HG03095 (cell line): ENCODE results near the gene CPED1.
A peak's percentile ranks its signal among the peaks of the same experiment; 100 is the strongest.

Experiments
- ATAC-seq: cut with Tn5 transposase; IDR thresholded peaks from one replicate; pipeline ENCODE4 v1.9.1; 2021; ENCODE audit warnings: moderate library complexity; ENCODE audit not compliant: unreplicated experiment

The CPED1 gene

GRCh38 chr7:120988591-120989256, at the start of gene CPED1:
CPED1 (plus strand) TSS chr7:120988711; CDS start chr7:120989622, 911 bp downstream.
- peak; percentile 43 for ATAC-seq

- no peak for ATAC-seq
These were observed 49.2 kb upstream of the CPED1 start for GRCh38 chr7:120939345-120939744.

- ATAC-seq = no peak
These were observed 47.4 kb upstream of the CPED1 start for GRCh38 chr7:120941064-120941463.

- ATAC-seq = no peak
These were observed 46.7 kb upstream of the CPED1 start for GRCh38 chr7:120941856-120942255.

GRCh38 chr7:120942861-120943260, 45.6 kb upstream of the CPED1 start:
- ATAC-seq = no peak

GRCh38 chr7:120944826-120945562, 43.5 kb upstream of the CPED1 start:
- ATAC-seq = no peak

GRCh38 chr7:120947980-120948379, 40.5 kb upstream of the CPED1 start:
- no peak for ATAC-seq

- no peak for ATAC-seq
These were observed 39.1 kb upstream of the CPED1 start for GRCh38 chr7:120949393-120949911.

GRCh38 chr7:120949998-120950538, 38.4 kb upstream of the CPED1 start:
- ATAC-seq = no peak

GRCh38 chr7:120950539-120951308, 37.8 kb upstream of the CPED1 start, which contains the start of gene ING3:
ING3 (plus strand) TSS chr7:120950777; CDS start chr7:120950897, 120 bp downstream.
- ATAC-seq = peak; percentile 97

- no peak for ATAC-seq
These were observed 37.2 kb upstream of the CPED1 start for GRCh38 chr7:120951309-120951699.

GRCh38 chr7:120951826-120952225, 36.7 kb upstream of the CPED1 start:
- no peak for ATAC-seq

GRCh38 chr7:120955577-120956149, 32.8 kb upstream of the CPED1 start:
- ATAC-seq = no peak

- no peak for ATAC-seq
These were observed 28.5 kb upstream of the CPED1 start for GRCh38 chr7:120959929-120960484.

- no peak for ATAC-seq
These were observed 27.8 kb upstream of the CPED1 start for GRCh38 chr7:120960714-120961113.

GRCh38 chr7:120961638-120962173, 26.8 kb upstream of the CPED1 start:
- ATAC-seq = no peak

GRCh38 chr7:120964088-120964487, 24.4 kb upstream of the CPED1 start:
- no peak for ATAC-seq

- no peak for ATAC-seq
These were observed 21.6 kb upstream of the CPED1 start for GRCh38 chr7:120966961-120967360.

GRCh38 chr7:120973849-120974248, 14.7 kb upstream of the CPED1 start:
- no peak for ATAC-seq
